Activated B cell treated with CpG ODN at 0.5 μM for 24 hours (primary cell): ENCODE data around the gene USP17L28. TPM values are rescaled to one million over a fixed set of nuclear protein-coding genes. Genes with fewer than 3 reads are reported as not detected.
"Not testable (repeated sequence)": the region's sequence is repeated elsewhere in the genome, so short reads cannot be mapped to it uniquely, and the experiment has no call there.

Experiments used
- ATAC-seq: fragments of 200-7000 bp; cut with Tn5 transposase; one replicate; pipeline ENCODE4 v1.10.0; 2021; ENCODE audit warnings: low read depth, mild to moderate bottlenecking, moderate library complexity
- CTCF ChIA-PET: fragments of 350-600 bp; sonication (Branson Sonifier 250); formaldehyde crosslinking; loops from one replicate; lab custom pipeline; 2021; ENCODE audit warnings: antibody characterized with exemption; lab: Charles Lee
- POLR2A ChIA-PET: fragments of 350-600 bp; sonication (Branson Sonifier 250); formaldehyde crosslinking; loops from one replicate; lab custom pipeline; 2021; ENCODE audit warnings: antibody characterized with exemption; lab: Charles Lee
- DNase-seq: peaks from one replicate; pipeline ENCODE4 v3.0.0; 2022
- H3K27ac Mint-ChIP-seq: one replicate; pipeline ENCODE4 v1.8.0; 2020; ENCODE audit warnings: mixed read lengths
- H3K27me3 Mint-ChIP-seq: one replicate; pipeline ENCODE4 v1.8.0; 2021; ENCODE audit warnings: mixed read lengths
- H3K36me3 Mint-ChIP-seq: one replicate; pipeline ENCODE4 v1.8.0; 2021; ENCODE audit warnings: low read depth, mixed read lengths
- H3K4me1 Mint-ChIP-seq: one replicate; pipeline ENCODE4 v1.8.0; 2021; ENCODE audit warnings: mixed read lengths
- H3K4me3 Mint-ChIP-seq: one replicate; pipeline ENCODE4 v1.8.0; 2020; ENCODE audit warnings: mild to moderate bottlenecking, mixed read lengths
- H3K9me3 Mint-ChIP-seq: one replicate; pipeline ENCODE4 v1.8.0; 2020; ENCODE audit warnings: mixed read lengths
- intact Hi-C: fragments of 100-400 bp; cut with micrococcal nuclease; formaldehyde crosslinking; loops from one replicate; pipeline ENCODE4 v1.15.1; 2024
- total RNA-seq: library from RNA; stranded (reverse); gene quantifications from 2 replicates; pipeline ENCODE4 v1.2.3, GENCODE V29; 2022

The USP17L28 gene, protein sequence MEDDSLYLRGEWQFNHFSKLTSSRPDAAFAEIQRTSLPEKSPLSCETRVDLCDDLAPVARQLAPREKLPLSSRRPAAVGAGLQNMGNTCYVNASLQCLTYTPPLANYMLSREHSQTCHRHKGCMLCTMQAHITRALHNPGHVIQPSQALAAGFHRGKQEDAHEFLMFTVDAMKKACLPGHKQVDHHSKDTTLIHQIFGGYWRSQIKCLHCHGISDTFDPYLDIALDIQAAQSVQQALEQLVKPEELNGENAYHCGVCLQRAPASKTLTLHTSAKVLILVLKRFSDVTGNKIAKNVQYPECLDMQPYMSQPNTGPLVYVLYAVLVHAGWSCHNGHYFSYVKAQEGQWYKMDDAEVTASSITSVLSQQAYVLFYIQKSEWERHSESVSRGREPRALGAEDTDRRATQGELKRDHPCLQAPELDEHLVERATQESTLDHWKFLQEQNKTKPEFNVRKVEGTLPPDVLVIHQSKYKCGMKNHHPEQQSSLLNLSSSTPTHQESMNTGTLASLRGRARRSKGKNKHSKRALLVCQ
- not detected in 2 replicates for total RNA-seq

DNA sequence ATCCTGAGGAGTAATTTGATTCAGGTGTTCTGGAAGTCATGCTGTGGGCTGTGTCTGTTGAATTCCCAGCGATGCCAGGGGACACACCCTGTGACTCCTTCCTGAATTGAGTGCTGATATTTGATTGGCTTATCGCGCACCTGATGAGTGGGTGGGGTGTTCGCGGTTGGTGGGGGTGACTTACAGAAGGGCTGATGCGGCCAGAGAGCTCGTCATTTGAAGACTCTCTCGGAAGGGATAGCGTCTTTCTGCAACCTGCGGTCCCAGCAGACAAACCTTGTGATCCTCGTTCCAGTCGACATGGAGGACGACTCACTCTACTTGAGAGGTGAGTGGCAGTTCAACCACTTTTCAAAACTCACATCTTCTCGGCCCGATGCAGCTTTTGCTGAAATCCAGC lies at the start of gene USP17L28:
USP17L28 (plus strand) TSS at position 301 of the 400 bp plus-strand sequence; CDS start at position 301, 0 bp downstream.
- intact Hi-C loops, H3K27me3 Mint-ChIP-seq, ATAC-seq, CTCF ChIA-PET, H3K4me1 Mint-ChIP-seq, H3K9me3 Mint-ChIP-seq, H3K4me3 Mint-ChIP-seq, H3K27ac Mint-ChIP-seq, DNase-seq, POLR2A ChIA-PET, H3K36me3 Mint-ChIP-seq: not testable (repeated sequence)

DNA sequence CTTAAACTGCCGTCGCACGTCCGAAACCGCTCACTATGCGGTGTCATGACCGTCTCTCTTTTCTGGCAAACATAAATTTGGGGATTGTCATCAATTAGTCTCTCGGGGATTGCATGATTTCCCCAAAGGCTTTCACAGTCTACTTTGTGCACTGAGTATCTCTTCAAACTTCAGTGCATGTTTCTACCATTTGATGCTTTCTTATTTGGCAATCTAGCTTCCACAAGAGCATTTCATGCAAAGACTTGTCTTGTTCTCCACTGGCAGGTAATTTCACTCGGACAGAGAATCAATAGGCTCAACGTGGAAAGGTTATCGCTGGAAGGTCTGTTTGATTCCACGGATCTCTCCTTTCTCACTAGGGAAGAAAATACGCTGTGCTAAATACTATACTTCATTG lies 24.5 kb upstream of the USP17L28 start:
- H3K36me3 Mint-ChIP-seq, H3K27ac Mint-ChIP-seq, H3K4me3 Mint-ChIP-seq, ATAC-seq, H3K27me3 Mint-ChIP-seq, CTCF ChIA-PET, H3K9me3 Mint-ChIP-seq, DNase-seq, intact Hi-C loops, H3K4me1 Mint-ChIP-seq, POLR2A ChIA-PET: not testable (repeated sequence)

DNA sequence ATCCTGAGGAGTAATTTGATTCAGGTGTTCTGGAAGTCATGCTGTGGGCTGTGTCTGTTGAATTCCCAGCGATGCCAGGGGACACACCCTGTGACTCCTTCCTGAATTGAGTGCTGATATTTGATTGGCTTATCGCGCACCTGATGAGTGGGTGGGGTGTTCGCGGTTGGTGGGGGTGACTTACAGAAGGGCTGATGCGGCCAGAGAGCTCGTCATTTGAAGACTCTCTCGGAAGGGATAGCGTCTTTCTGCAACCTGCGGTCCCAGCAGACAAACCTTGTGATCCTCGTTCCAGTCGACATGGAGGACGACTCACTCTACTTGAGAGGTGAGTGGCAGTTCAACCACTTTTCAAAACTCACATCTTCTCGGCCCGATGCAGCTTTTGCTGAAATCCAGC lies 23.8 kb upstream of the USP17L28 start, which contains the start of gene USP17L24:
USP17L24 (plus strand) TSS at position 301 of the 400 bp plus-strand sequence; CDS start at position 301, 0 bp downstream.
- H3K4me1 Mint-ChIP-seq, H3K36me3 Mint-ChIP-seq, H3K9me3 Mint-ChIP-seq, H3K4me3 Mint-ChIP-seq, H3K27ac Mint-ChIP-seq, CTCF ChIA-PET, ATAC-seq, POLR2A ChIA-PET, DNase-seq, intact Hi-C loops, H3K27me3 Mint-ChIP-seq: not testable (repeated sequence)

DNA sequence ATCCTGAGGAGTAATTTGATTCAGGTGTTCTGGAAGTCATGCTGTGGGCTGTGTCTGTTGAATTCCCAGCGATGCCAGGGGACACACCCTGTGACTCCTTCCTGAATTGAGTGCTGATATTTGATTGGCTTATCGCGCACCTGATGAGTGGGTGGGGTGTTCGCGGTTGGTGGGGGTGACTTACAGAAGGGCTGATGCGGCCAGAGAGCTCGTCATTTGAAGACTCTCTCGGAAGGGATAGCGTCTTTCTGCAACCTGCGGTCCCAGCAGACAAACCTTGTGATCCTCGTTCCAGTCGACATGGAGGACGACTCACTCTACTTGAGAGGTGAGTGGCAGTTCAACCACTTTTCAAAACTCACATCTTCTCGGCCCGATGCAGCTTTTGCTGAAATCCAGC lies 19.1 kb upstream of the USP17L28 start, which contains the start of gene USP17L25:
USP17L25 (plus strand) TSS at position 301 of the 400 bp plus-strand sequence; CDS start at position 301, 0 bp downstream.
- H3K9me3 Mint-ChIP-seq, H3K4me1 Mint-ChIP-seq, DNase-seq, ATAC-seq, H3K27me3 Mint-ChIP-seq, H3K36me3 Mint-ChIP-seq, POLR2A ChIA-PET, H3K27ac Mint-ChIP-seq, H3K4me3 Mint-ChIP-seq, intact Hi-C loops, CTCF ChIA-PET: not testable (repeated sequence)

DNA sequence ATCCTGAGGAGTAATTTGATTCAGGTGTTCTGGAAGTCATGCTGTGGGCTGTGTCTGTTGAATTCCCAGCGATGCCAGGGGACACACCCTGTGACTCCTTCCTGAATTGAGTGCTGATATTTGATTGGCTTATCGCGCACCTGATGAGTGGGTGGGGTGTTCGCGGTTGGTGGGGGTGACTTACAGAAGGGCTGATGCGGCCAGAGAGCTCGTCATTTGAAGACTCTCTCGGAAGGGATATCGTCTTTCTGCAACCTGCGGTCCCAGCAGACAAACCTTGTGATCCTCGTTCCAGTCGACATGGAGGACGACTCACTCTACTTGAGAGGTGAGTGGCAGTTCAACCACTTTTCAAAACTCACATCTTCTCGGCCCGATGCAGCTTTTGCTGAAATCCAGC lies 14.3 kb upstream of the USP17L28 start, which contains the start of gene USP17L26:
USP17L26 (plus strand) TSS at position 301 of the 400 bp plus-strand sequence; CDS start at position 301, 0 bp downstream.
- CTCF ChIA-PET, POLR2A ChIA-PET, H3K27ac Mint-ChIP-seq, H3K36me3 Mint-ChIP-seq, ATAC-seq, H3K27me3 Mint-ChIP-seq, H3K9me3 Mint-ChIP-seq, H3K4me1 Mint-ChIP-seq, intact Hi-C loops, H3K4me3 Mint-ChIP-seq, DNase-seq: not testable (repeated sequence)

DNA sequence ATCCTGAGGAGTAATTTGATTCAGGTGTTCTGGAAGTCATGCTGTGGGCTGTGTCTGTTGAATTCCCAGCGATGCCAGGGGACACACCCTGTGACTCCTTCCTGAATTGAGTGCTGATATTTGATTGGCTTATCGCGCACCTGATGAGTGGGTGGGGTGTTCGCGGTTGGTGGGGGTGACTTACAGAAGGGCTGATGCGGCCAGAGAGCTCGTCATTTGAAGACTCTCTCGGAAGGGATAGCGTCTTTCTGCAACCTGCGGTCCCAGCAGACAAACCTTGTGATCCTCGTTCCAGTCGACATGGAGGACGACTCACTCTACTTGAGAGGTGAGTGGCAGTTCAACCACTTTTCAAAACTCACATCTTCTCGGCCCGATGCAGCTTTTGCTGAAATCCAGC lies 9.6 kb upstream of the USP17L28 start, which contains the start of gene USP17L5:
USP17L5 (plus strand) TSS at position 301 of the 400 bp plus-strand sequence; CDS start at position 301, 0 bp downstream.
- H3K4me1 Mint-ChIP-seq, H3K9me3 Mint-ChIP-seq, CTCF ChIA-PET, DNase-seq, intact Hi-C loops, POLR2A ChIA-PET, H3K4me3 Mint-ChIP-seq, H3K36me3 Mint-ChIP-seq, H3K27ac Mint-ChIP-seq, H3K27me3 Mint-ChIP-seq, ATAC-seq: not testable (repeated sequence)

DNA sequence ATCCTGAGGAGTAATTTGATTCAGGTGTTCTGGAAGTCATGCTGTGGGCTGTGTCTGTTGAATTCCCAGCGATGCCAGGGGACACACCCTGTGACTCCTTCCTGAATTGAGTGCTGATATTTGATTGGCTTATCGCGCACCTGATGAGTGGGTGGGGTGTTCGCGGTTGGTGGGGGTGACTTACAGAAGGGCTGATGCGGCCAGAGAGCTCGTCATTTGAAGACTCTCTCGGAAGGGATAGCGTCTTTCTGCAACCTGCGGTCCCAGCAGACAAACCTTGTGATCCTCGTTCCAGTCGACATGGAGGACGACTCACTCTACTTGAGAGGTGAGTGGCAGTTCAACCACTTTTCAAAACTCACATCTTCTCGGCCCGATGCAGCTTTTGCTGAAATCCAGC lies 4.8 kb upstream of the USP17L28 start, which contains the start of gene USP17L27:
USP17L27 (plus strand) TSS at position 301 of the 400 bp plus-strand sequence; CDS start at position 301, 0 bp downstream.
- CTCF ChIA-PET, H3K4me3 Mint-ChIP-seq, POLR2A ChIA-PET, intact Hi-C loops, H3K4me1 Mint-ChIP-seq, DNase-seq, H3K27ac Mint-ChIP-seq, H3K27me3 Mint-ChIP-seq, H3K9me3 Mint-ChIP-seq, ATAC-seq, H3K36me3 Mint-ChIP-seq: not testable (repeated sequence)

DNA sequence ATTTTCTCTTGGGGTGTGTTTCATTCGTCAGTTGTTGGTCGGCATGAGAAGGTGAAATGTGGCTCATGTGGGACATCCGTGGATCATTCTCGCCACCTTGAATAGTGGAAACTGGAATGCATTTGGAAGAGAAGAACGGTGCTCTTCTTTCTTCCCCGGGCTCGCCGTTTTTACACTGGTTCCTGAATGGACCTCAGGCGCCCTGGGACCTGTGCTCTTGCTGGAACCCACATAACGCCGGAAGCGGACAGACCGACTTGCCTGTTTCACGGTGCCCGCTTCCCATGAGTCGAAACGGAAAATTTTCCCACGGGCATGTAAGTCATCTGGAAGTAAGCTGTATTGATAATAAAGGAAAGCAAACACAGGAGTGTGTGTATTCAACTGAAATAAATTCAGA lies 2.2 kb downstream of the USP17L28 start:
- POLR2A ChIA-PET, CTCF ChIA-PET, H3K27me3 Mint-ChIP-seq, DNase-seq, H3K27ac Mint-ChIP-seq, ATAC-seq, intact Hi-C loops, H3K4me3 Mint-ChIP-seq, H3K9me3 Mint-ChIP-seq, H3K36me3 Mint-ChIP-seq, H3K4me1 Mint-ChIP-seq: not testable (repeated sequence)

DNA sequence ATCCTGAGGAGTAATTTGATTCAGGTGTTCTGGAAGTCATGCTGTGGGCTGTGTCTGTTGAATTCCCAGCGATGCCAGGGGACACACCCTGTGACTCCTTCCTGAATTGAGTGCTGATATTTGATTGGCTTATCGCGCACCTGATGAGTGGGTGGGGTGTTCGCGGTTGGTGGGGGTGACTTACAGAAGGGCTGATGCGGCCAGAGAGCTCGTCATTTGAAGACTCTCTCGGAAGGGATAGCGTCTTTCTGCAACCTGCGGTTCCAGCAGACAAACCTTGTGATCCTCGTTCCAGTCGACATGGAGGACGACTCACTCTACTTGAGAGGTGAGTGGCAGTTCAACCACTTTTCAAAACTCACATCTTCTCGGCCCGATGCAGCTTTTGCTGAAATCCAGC lies 4.6 kb downstream of the USP17L28 start, which contains the start of gene USP17L29:
USP17L29 (plus strand) TSS at position 301 of the 400 bp plus-strand sequence; CDS start at position 301, 0 bp downstream.
- ATAC-seq, H3K27ac Mint-ChIP-seq, H3K9me3 Mint-ChIP-seq, H3K27me3 Mint-ChIP-seq, H3K4me3 Mint-ChIP-seq, intact Hi-C loops, H3K36me3 Mint-ChIP-seq, H3K4me1 Mint-ChIP-seq, CTCF ChIA-PET, DNase-seq, POLR2A ChIA-PET: not testable (repeated sequence)

DNA sequence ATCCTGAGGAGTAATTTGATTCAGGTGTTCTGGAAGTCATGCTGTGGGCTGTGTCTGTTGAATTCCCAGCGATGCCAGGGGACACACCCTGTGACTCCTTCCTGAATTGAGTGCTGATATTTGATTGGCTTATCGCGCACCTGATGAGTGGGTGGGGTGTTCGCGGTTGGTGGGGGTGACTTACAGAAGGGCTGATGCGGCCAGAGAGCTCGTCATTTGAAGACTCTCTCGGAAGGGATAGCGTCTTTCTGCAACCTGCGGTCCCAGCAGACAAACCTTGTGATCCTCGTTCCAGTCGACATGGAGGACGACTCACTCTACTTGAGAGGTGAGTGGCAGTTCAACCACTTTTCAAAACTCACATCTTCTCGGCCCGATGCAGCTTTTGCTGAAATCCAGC lies 14.1 kb downstream of the USP17L28 start, which contains the start of gene USP17L30:
USP17L30 (plus strand) TSS at position 301 of the 400 bp plus-strand sequence; CDS start at position 301, 0 bp downstream.
- CTCF ChIA-PET, H3K4me3 Mint-ChIP-seq, POLR2A ChIA-PET, DNase-seq, H3K4me1 Mint-ChIP-seq, H3K9me3 Mint-ChIP-seq, H3K27me3 Mint-ChIP-seq, ATAC-seq, intact Hi-C loops, H3K36me3 Mint-ChIP-seq, H3K27ac Mint-ChIP-seq: not testable (repeated sequence)

DNA sequence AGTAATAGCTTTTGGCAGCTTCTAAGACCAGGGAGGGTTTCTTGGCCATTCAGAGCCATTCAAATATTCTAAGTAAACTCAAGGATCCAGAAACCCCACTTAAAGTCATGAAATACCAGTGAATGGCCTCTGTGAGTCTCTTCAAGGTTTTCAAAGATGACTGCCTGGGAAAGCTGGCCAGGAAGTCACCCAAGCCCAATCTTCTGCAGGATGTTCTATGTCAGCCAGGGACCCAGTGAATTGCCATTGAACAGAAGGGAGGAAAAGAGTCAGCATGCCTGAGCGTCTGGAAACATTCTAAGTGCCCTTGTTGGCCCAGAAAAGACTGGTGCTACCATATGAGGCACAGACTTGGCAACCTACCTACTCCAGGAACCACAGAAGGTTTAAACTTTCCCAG lies 31.2 kb downstream of the USP17L28 start:
- H3K4me3 Mint-ChIP-seq, H3K27ac Mint-ChIP-seq, CTCF ChIA-PET: not testable (repeated sequence)

More for the DNA sequence above, 31.2 kb downstream of the USP17L28 start:
- H3K4me1 Mint-ChIP-seq, H3K27me3 Mint-ChIP-seq, ATAC-seq, H3K36me3 Mint-ChIP-seq, POLR2A ChIA-PET, DNase-seq, H3K9me3 Mint-ChIP-seq, intact Hi-C loops: not testable (repeated sequence)
